Gastroesophageal sphincter (tissue), 3 donors: ENCODE results near the gene SCGB3A1.

Source experiments
- CTCF ChIP-seq, 4 experiments: fragments of 200-600 bp in 2 of 4; fragments of 450-650 bp in 2 of 4; sonication (generic) in 1 of 4; IDR thresholded peaks; one replicate each; pipeline ENCODE4 v1.5.1; 2017 to 2019; ENCODE audit warnings: antibody characterized with exemption in 4 of 4, mild to moderate bottlenecking in 2 of 4, moderate library complexity in 2 of 4
- EP300 ChIP-seq: sonication (generic); formaldehyde crosslinking; IDR thresholded peaks from one replicate; pipeline ENCODE4 v1.6.1; 2017; ENCODE audit warnings: antibody characterized with exemption, mild to moderate bottlenecking
- POLR2A ChIP-seq, 2 donors: fragments of 450-650 bp; IDR thresholded peaks; one replicate each; pipeline ENCODE4 v1.6.1; 2017; ENCODE audit warnings: antibody characterized with exemption in 2 of 2, mild to moderate bottlenecking in 2 of 2, moderate library complexity in 1 of 2

GRCh38 chr5:180623844-180624243, 32.5 kb upstream of the SCGB3A1 start:
- no peak for TF ChIP-seq CTCF (IDR thresholded peaks at IDR 0.05)
- TF ChIP-seq POLR2A (IDR thresholded peaks at IDR 0.05), result no peak
- TF ChIP-seq EP300, result no peak
